8988T (cell line): ENCODE data around the gene ESYT1.
A peak's percentile ranks its signal among the peaks of the same experiment; 100 is the strongest.

Source experiments
- DNase-seq: peaks from one replicate; pipeline ENCODE4 v3.0.0; 2011

ESYT1 gene

GRCh38 chr12:56189918-56190694 lies 62.0 kb downstream of the ESYT1 start:
- DNase-seq = peak; percentile 68

GRCh38 chr12:56190695-56191155 lies 62.7 kb downstream of the ESYT1 start:
- no peak for DNase-seq

DNA sequence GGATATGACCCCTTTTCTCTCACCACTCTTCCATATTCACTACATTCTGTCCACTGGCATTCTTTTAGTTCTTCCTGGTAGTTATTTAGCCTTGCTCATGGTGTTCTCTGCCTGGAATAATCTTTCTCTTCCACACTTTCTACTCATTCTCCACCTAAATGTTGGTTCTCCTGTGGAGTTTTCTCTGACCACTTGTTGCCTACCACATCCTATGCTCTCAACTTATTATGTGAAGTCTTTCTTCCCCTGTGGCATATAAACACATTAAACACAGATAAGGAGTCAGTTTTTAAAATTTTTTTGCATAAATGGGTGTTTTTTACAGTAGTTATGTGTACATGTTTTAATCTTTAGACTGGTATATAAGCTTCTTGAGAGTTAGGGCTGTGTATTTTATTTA lies 64.5 kb downstream of the ESYT1 start:
- DNase-seq = no peak

DNA sequence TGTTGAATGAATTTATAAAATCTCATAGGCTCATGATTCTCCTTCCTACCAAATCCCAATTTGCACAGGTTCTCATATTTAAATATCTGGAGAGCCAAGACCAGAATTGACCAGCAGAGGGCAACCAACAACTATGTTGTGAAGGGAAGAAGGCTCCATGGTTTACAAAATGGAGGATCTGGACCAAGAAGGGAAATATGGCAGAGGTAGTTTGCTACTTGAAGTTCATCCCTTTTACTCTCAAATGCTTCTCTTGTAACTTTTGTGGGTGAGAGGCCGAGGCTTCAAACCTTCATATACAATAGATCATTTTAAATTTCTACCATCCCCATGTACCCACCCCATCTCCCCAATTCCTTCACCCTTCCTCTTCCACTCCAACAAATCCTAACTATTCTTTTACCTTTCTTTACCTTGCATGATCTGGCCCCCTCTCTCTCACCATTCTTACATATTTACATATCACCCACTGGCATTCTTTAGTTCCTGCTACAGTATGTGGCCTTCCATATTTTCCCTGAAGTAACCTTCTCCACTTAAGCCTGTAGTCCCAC lies 65.0 kb downstream of the ESYT1 start:
- no peak for DNase-seq
